GM12878 (cell line): ENCODE data around the gene EPX. TPM values are rescaled to one million over a fixed set of nuclear protein-coding genes. Genes with fewer than 3 reads are reported as not detected.

ENCODE experiments used
- ATAC-seq: fragments of 200-7000 bp; cut with Tn5 transposase; 3 replicates; pipeline ENCODE4 v1.9.1; 2020; ENCODE audit warnings: mild to moderate bottlenecking, moderate library complexity
- BruUV-seq: library from RNA; stranded (reverse); fragments of 400-500 nt; replicated peaks from 2 replicates; lab custom pipeline; 2021; lab: Mats Ljungman, UMichigan
- CTCF ChIA-PET: fragments of 300-600 bp; sonication (Branson Sonifier 250); formaldehyde crosslinking; extraction: SDS; loops from one replicate; lab custom pipeline; 2021; ENCODE audit warnings: inconsistent platforms; lab: Yijun Ruan, JAX
- POLR2A ChIA-PET: fragments of 350-600 bp; formaldehyde crosslinking; extraction: SDS; loops from one replicate; lab custom pipeline; 2021; ENCODE audit warnings: inconsistent platforms; lab: Charles Lee
- RAD21 ChIA-PET: fragments of 300-600 bp; sonication (Branson Sonifier 250); formaldehyde crosslinking; loops from one replicate; lab custom pipeline; 2023; ENCODE audit warnings: antibody characterized with exemption; ENCODE audit not compliant: unreplicated experiment; lab: Charles Lee
- SMC1A ChIA-PET: fragments of 300-600 bp; sonication (Branson Sonifier 250); formaldehyde crosslinking; loops from one replicate; lab custom pipeline; 2023; ENCODE audit not compliant: unreplicated experiment, uncharacterized antibody; lab: Charles Lee
- DNase-seq: peaks from one replicate; pipeline ENCODE4 v3.0.0-alpha.2; 2011; ENCODE audit warnings: low read depth, low spot score
- FAIRE-seq: peaks from 3 replicates; lab custom pipeline; 2011; peaks lifted over from hg19 to GRCh38; lab: Jason Lieb, UNC
- H2AFZ ChIP-seq: 2 replicates; pipeline ENCODE4 v1.6.0; 2011; ENCODE audit warnings: low read depth, low read length, control low read depth; ENCODE audit not compliant: control insufficient read depth
- H3K27ac ChIP-seq: 2 replicates; pipeline ENCODE4 v1.5.1; 2011; ENCODE audit warnings: control low read depth; ENCODE audit not compliant: control insufficient read depth, insufficient read depth
- H3K27me3 ChIP-seq, 2 experiments: replicated peaks in 1 of 2; 2 replicates each; pipeline versions ENCODE4 v1.6.0 to v1.6.1; 2011; ENCODE audit warnings: low read length in 1 of 2; ENCODE audit not compliant: control insufficient read depth in 2 of 2, insufficient read depth in 2 of 2
- H3K36me3 ChIP-seq, 2 experiments: 2 replicates each; pipeline ENCODE4 v1.5.1; 2011; ENCODE audit warnings: low read length in 1 of 2; ENCODE audit not compliant: control insufficient read depth in 2 of 2, insufficient read depth in 2 of 2
- H3K4me1 ChIP-seq: 2 replicates; pipeline ENCODE4 v1.6.1; 2011; ENCODE audit warnings: mild to moderate bottlenecking, low read length, moderate library complexity, mixed read lengths; ENCODE audit not compliant: control insufficient read depth, insufficient read depth
- H3K4me2 ChIP-seq: 2 replicates; pipeline ENCODE4 v1.6.0; 2011; ENCODE audit warnings: control low read depth; ENCODE audit not compliant: control insufficient read depth, insufficient read depth
- H3K4me3 ChIP-seq: fragments of 200-600 bp; sonication (generic); 2 replicates; pipeline ENCODE4 v1.5.1; 2016
- H3K79me2 ChIP-seq: 2 replicates; pipeline ENCODE4 v1.6.0; 2011; ENCODE audit warnings: low read length; ENCODE audit not compliant: control insufficient read depth, insufficient read depth
- H3K9ac ChIP-seq: 2 replicates; pipeline ENCODE4 v1.8.0; 2011; ENCODE audit warnings: low read length, control low read depth, mixed read lengths; ENCODE audit not compliant: control insufficient read depth, insufficient read depth
- H3K9me3 ChIP-seq: replicated peaks from 3 replicates; pipeline ENCODE4 v1.5.1; 2011; ENCODE audit warnings: mild to moderate bottlenecking, low read length; ENCODE audit not compliant: control insufficient read depth, insufficient read depth
- H4K20me1 ChIP-seq: 2 replicates; pipeline ENCODE4 v1.6.0; 2011; ENCODE audit not compliant: control insufficient read depth, insufficient read depth
- BMI1 ChIP-seq: fragments of 450-650 bp; IDR thresholded peaks from 2 replicates; pipeline ENCODE4 v1.6.1; 2016; ENCODE audit warnings: mild to moderate bottlenecking, moderate library complexity, borderline replicate concordance
- CEBPZ ChIP-seq: fragments of 150-350 bp; IDR thresholded peaks from 2 replicates; pipeline ENCODE4 v1.6.1; 2016; ENCODE audit warnings: low read depth, low read length
- DPF2 ChIP-seq: fragments of 450-650 bp; IDR thresholded peaks from 2 replicates; pipeline ENCODE4 v1.6.1; 2017; ENCODE audit warnings: mild to moderate bottlenecking
- E2F4 ChIP-seq: IDR thresholded peaks from 2 replicates; pipeline ENCODE4 v1.6.1; 2012; ENCODE audit warnings: low read depth, low read length, improper control_type of control experiment
- ELK1 ChIP-seq: IDR thresholded peaks from 2 replicates; pipeline ENCODE4 v1.6.1; 2012; ENCODE audit warnings: low read depth, low read length, improper control_type of control experiment
- EZH2 ChIP-seq: IDR thresholded peaks from 2 replicates; pipeline ENCODE4 v1.6.1; 2012; ENCODE audit warnings: low read depth, mild to moderate bottlenecking, control low read depth, inconsistent platforms, low read length, borderline replicate concordance; ENCODE audit not compliant: control insufficient read depth
- NR2C2 ChIP-seq: IDR thresholded peaks from 2 replicates; pipeline ENCODE4 v1.6.1; 2011; ENCODE audit warnings: borderline replicate concordance, low read depth; ENCODE audit not compliant: control insufficient read depth, insufficient read length
- NR2F1 ChIP-seq: fragments of 450-650 bp; conservative IDR thresholded peaks from 2 replicates; pipeline ENCODE4 v1.6.1; 2017; ENCODE audit warnings: mild to moderate bottlenecking
- POLR2AphosphoS2 ChIP-seq: IDR thresholded peaks from 2 replicates; pipeline ENCODE4 v1.6.1; 2011; ENCODE audit warnings: low read depth, mild to moderate bottlenecking, low read length, improper control_type of control experiment, moderate library complexity
- RB1 ChIP-seq: fragments of 450-650 bp; formaldehyde crosslinking; IDR thresholded peaks from 2 replicates; pipeline ENCODE4 v1.6.1; 2017; ENCODE audit warnings: mild to moderate bottlenecking, borderline replicate concordance
- RELA ChIP-seq: fragments of 450-650 bp; IDR thresholded peaks from 2 replicates; pipeline ENCODE4 v1.8.0; 2014; ENCODE audit warnings: borderline replicate concordance; ENCODE audit not compliant: partially characterized antibody
- SRF ChIP-seq, 2 experiments: IDR thresholded peaks; 2 replicates each; pipeline ENCODE4 v1.6.1; 2011; ENCODE audit warnings: low read depth in 2 of 2, low read length in 2 of 2, mild to moderate bottlenecking in 1 of 2, moderate library complexity in 1 of 2
- STAT3 ChIP-seq: IDR thresholded peaks from 2 replicates; pipeline ENCODE4 v1.6.1; 2011; ENCODE audit warnings: low read depth, low read length, improper control_type of control experiment
- TAF1 ChIP-seq: IDR thresholded peaks from 2 replicates; pipeline ENCODE4 v1.6.1; 2011; ENCODE audit warnings: mild to moderate bottlenecking, low read depth, low read length, borderline replicate concordance
- ZBTB33 ChIP-seq: fragments of 450-650 bp; IDR thresholded peaks from 2 replicates; pipeline ENCODE4 v1.6.1; 2017; ENCODE audit warnings: mild to moderate bottlenecking
- WGBS: methylation state at CpG from one replicate; pipeline ENCODE4 v1.1.6; 2016; ENCODE audit warnings: low lambda C conversion rate; ENCODE audit not compliant: insufficient replicate concordance, insufficient coverage; ENCODE audit errors: missing lambda C conversion rate; 5-methylcytosine and 5-hydroxymethylcytosine counted together
- in situ Hi-C: fragments of 300-500 bp; cut with MboI; formaldehyde crosslinking; loops from 9 replicates; pipeline ENCODE4 v1.14.3; 2018; ENCODE audit warnings: mixed read lengths
- intact Hi-C: fragments of 100-400 bp; cut with micrococcal nuclease; formaldehyde crosslinking; loops from one replicate; pipeline ENCODE4 v1.14.2; 2022; ENCODE audit not compliant: unreplicated experiment
- polyA plus RNA-seq, 11 experiments: library from polyadenylated mRNA; depleted of rRNA in 4 of 11; unstranded in 6 of 11; stranded (reverse) in 5 of 11; fragments of >200 nt; fragmentation: Nextera tagmentation in 4 of 11; fragmentation: Illumina TruSeq in 1 of 11; extraction: Ambion mirVana in 4 of 11; extraction: Trizol in 1 of 11; gene quantifications; 1 replicate in 1 of 11; 2 replicates in 10 of 11; pipeline versions ENCODE4 v1.2.1 to v1.2.3, GENCODE V29; 2011 to 2016; ENCODE audit warnings: inconsistent platforms in 2 of 11, missing spikeins in 2 of 11, low read depth in 1 of 11
- total RNA-seq, 4 experiments: library from RNA; depleted of rRNA in 3 of 4; stranded (reverse); fragments of >200 nt in 3 of 4; fragmentation: Illumina TruSeq in 1 of 4; extraction: Trizol in 1 of 4; gene quantifications; 2 replicates each; pipeline versions ENCODE4 v1.2.1 to v1.2.3, GENCODE V29; 2013 to 2021

The EPX gene
- total and polyA plus RNA-seq, 10 of the 15 experiments (the other 5 are each of a cell fraction or from before 2014, with no cell fraction given) = 0.03 TPM; not detected in 9

DNA sequence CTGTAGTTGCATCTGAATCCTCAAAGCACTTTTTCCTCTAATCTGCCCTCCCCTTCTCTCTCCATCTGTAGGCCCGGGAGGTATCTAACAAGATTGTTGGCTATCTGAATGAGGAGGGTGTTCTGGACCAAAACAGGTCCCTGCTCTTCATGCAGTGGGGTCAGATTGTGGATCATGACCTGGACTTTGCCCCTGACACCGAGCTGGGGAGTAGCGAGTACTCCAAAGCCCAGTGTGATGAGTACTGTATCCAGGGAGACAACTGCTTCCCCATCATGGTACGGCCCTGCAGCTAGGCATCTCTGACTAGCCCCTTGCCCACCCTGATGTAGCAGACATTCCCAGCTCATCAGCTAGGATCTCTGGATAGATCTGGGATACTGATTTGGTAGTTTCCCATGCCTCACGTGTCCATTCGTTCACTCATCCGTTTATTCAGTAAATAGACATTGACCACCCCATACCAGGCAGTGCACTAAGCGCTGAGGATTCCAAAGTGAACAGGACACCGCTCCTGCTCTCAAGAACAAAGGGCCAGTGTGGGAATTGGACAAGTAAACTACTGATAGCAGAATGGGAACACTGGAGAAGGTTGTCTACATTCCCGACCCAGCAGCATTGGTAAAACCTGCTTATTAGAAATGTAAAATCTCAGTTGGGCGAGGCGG is 58.0 kb downstream of the EPX start:
- SMC1A ChIA-PET = interaction anchor here (0.5 to 4.0 kb wide), 8 partner anchors 14 to 198 kb away, joined by 3 to 23 read pairs (median 4); partner anchors contain the start of gene RNF43
- CTCF ChIA-PET = interaction anchor here (0.6 to 6.2 kb wide), 41 partner anchors 8 to 619 kb away, joined by 3 to 78 read pairs (median 4); partner anchors contain the start of genes LPO, MKS1, MPO and RNF43
- H3K4me2 ChIP-seq = no peak overlapping the region
- no peak overlapping the region for H3K4me3 ChIP-seq
- H2AFZ ChIP-seq = peak overlapping the region; percentile 95; the same call in 1 of the 2 replicates
- ATAC-seq = no peak
- RAD21 ChIA-PET = interaction anchor here (0.8 to 2.0 kb wide), 11 partner anchors 14 to 216 kb away, joined by 3 to 23 read pairs (median 5); partner anchors contain the start of gene RNF43
- intact Hi-C loops (no loop called here), in situ Hi-C loops (no loop called here)
- POLR2A ChIA-PET = interaction anchor here (0.6 to 1.3 kb wide), 3 partner anchors 12 to 18 kb away, joined by 3 to 6 read pairs (median 4); partner anchors contain the start of gene LPO
- no peak overlapping the region for H3K27ac ChIP-seq
- H3K27me3 ChIP-seq = no peaks in the 10 kb centered on the region; a peak in 2 of 4 replicates
- BruUV-seq = no TSS peak
- no peak overlapping the region for H3K9ac ChIP-seq
- H3K9me3 ChIP-seq = no peaks in the 10 kb centered on the region
- DNase-seq = no peak
- no peaks in the 10 kb centered on the region for H3K36me3 ChIP-seq
- H3K4me1 ChIP-seq = peaks cover 6% of the 10 kb centered on the region
- H4K20me1 ChIP-seq = no peaks in the 10 kb centered on the region
- 74% methylated on average over 12 of the region's 12 CpGs for WGBS
- FAIRE-seq = no peak
- H3K79me2 ChIP-seq = no peaks in the 10 kb centered on the region
- TF ChIP-seq BMI1 (no peak), ELK1 (no peak), POLR2AphosphoS2 (no peak), NR2C2 (no peak), STAT3 (no peak), EZH2 (no peak), DPF2 (no peak), TAF1 (no peak), CEBPZ (no peak), ZBTB33 (no peak), RELA (no peak), SRF (IDR thresholded peaks at IDR 0.05; ENCODE audit: low read depth in 2 of 2, low read length in 2 of 2) (no peak), E2F4 (no peak), NR2F1 (no peak), RB1 (no peak)
